GM18502 (cell line): ENCODE data around the gene CRTAC1.

Source experiments
- ATAC-seq: cut with Tn5 transposase; IDR thresholded peaks from one replicate; pipeline ENCODE4 v1.9.1; 2021; ENCODE audit warnings: mild to moderate bottlenecking; ENCODE audit not compliant: unreplicated experiment, poor library complexity

CRTAC1 gene

DNA sequence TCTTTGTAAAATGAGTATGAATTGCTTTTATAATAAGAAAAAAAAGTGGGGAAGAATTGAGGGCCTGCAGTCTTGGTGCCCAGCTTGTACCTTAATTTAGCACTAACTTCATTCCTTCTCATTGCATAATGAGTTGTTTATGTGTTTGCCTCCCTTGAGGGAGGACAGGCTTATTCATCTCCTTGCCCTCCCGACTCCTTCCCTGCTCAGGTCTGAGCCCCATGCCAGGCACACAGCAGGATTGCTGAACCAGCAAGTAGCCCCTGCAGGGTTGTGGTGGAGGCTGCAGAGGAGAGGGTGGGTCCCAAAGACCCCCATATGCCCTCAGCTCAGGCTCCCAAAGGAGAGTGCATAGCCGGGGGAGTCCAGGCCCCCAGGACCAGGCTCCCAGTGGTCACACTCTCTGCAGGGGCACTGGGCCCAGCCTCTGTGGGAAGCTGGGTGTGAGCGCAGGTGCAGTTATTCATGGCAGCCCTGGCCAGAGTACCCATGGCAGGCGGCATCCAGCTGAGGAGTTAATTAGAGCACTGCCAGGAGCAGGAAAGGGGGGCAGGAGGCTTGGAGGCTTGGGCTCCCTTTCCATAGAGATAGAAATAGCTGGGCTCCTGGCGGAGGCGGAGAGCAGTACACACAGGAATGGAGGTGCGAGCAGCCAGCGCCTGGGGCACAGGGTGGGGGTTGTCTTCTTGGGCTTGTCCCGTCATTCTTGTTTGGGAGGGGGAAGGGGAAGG is 208.9 kb downstream of the CRTAC1 start:
- ATAC-seq, result no peak

DNA sequence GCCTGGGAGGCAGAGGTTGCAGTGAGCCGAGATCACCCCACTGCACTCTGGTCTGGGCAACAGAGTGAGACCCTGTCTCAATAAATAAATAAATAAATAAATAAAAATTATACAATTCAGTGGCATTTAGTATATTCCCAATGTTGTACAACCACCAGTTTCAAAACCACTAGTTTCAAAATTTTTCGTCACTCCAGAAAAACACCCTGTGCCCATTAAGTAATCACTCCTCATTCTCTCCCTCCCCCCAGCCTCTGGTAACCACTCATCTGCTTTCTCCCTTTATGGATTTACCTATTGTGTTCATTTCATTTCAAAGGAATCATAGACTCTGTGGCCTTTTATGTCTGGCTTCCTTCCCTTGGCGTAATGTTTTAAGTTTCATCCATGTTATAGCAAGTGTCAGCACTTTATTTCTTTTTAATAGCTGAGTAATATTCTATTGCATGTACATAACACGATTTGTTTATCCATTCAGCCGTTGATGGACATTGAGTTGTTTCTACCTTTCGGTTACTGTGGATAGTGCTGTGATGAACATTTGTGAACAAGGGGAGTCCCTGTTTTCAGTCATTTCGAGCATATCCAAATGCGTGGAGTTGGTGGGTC is 210.2 kb downstream of the CRTAC1 start:
- no peak for ATAC-seq

DNA sequence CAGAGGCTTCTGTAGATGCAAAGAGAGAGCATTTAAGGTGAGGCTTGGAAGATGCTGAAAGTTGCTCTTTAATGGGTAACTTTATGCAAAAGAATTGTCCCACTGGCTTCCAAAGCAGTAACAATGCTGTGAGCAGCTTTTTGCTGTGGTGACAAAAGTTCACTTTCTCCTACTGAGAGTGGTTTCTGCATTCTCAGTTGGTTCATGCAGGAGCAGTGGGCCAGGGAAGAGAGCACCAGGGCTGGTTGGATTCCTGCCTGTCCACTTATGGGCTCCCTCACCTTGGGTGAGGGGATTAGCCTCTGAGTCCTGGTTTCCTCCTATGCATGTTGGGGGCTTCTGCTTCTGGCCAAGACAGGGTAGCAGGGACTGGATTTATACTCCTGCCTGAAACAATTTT is 211.8 kb downstream of the CRTAC1 start:
- ATAC-seq, result no peak

GRCh38 chr10:97816609-97817008 is 213.8 kb downstream of the CRTAC1 start:
- no peak for ATAC-seq
